LNCAP (cell line): Measurements from ENCODE around the gene PDPN.

ENCODE experiments used
- CTCF ChIP-seq: fragments of 450-650 bp; IDR thresholded peaks from 2 replicates; pipeline ENCODE4 v1.5.1; 2017; ENCODE audit warnings: mild to moderate bottlenecking

PDPN gene

GRCh38 chr1:13588946-13589796, 5.5 kb downstream of the PDPN start:
- TF ChIP-seq CTCF: no peak

GRCh38 chr1:13590486-13590885, 6.9 kb downstream of the PDPN start:
- no peak for TF ChIP-seq CTCF

GRCh38 chr1:13593511-13594131, 10.0 kb downstream of the PDPN start:
- TF ChIP-seq CTCF: no peak

GRCh38 chr1:13595411-13595810, 11.8 kb downstream of the PDPN start:
- TF ChIP-seq CTCF: no peak

GRCh38 chr1:13597166-13597565, 13.5 kb downstream of the PDPN start:
- no peak for TF ChIP-seq CTCF

- TF ChIP-seq CTCF: no peak
Measured at GRCh38 chr1:13600762-13601453, 17.3 kb downstream of the PDPN start.

GRCh38 chr1:13604176-13604575, 20.5 kb downstream of the PDPN start:
- no peak for TF ChIP-seq CTCF
